Measurements from ENCODE around the gene GLG1.

- TF ChIP-seq CTCF (IDR thresholded peaks at IDR 0.05; ENCODE audit: low read length), result no peak
- no peak for TF ChIP-seq EZH2 (optimal IDR thresholded peaks at IDR 0.05; ENCODE audit: low read depth, low read length)
Measured at GRCh38 chr16:74603848-74604247, 3.1 kb downstream of the GLG1 start.
